AG09309 (cell line): ENCODE measurements around the gene HDHD2.

Experiments
- DNase-seq: peaks from one replicate; pipeline ENCODE4 v3.0.0-alpha.2; 2010; ENCODE audit warnings: low read depth
- H3K4me3 ChIP-seq: 2 replicates; pipeline ENCODE4 v1.5.1; 2011; ENCODE audit warnings: mild to moderate bottlenecking, low read depth, low read length, moderate library complexity; ENCODE audit not compliant: control insufficient read depth
- TF ChIP-seq, protein P1 (sequence below): IDR thresholded peaks from 2 replicates; pipeline ENCODE4 v1.5.1; 2011; ENCODE audit warnings: mild to moderate bottlenecking, low read depth, low read length, inconsistent platforms; ENCODE audit not compliant: insufficient read depth, control insufficient read depth; ENCODE audit errors: missing control alignments

HDHD2 gene

DNA sequence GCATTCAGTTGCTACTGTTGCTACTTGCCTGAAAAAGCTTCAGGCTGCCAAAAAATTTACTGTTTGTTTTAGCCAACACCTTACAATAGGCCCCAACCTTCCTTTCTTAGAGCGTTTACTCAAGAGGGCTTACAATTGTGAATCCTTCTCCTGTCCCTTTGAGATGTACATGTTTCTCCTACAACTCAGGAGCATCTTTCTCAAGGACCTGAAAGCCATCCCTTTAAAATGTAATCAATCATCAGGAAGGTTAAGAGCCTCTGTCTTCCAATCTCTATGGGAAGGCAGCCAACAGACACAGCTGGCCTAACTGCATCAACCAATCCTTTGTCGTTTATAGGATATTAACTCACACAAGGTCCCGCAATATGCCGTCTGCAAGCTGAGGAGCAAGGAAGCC lies 29.2 kb upstream of the HDHD2 start:
- no peak for DNase-seq
- no peak overlapping the region for H3K4me3 ChIP-seq
- TF ChIP-seq, protein P1, sequence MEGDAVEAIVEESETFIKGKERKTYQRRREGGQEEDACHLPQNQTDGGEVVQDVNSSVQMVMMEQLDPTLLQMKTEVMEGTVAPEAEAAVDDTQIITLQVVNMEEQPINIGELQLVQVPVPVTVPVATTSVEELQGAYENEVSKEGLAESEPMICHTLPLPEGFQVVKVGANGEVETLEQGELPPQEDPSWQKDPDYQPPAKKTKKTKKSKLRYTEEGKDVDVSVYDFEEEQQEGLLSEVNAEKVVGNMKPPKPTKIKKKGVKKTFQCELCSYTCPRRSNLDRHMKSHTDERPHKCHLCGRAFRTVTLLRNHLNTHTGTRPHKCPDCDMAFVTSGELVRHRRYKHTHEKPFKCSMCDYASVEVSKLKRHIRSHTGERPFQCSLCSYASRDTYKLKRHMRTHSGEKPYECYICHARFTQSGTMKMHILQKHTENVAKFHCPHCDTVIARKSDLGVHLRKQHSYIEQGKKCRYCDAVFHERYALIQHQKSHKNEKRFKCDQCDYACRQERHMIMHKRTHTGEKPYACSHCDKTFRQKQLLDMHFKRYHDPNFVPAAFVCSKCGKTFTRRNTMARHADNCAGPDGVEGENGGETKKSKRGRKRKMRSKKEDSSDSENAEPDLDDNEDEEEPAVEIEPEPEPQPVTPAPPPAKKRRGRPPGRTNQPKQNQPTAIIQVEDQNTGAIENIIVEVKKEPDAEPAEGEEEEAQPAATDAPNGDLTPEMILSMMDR, result no peak

DNA sequence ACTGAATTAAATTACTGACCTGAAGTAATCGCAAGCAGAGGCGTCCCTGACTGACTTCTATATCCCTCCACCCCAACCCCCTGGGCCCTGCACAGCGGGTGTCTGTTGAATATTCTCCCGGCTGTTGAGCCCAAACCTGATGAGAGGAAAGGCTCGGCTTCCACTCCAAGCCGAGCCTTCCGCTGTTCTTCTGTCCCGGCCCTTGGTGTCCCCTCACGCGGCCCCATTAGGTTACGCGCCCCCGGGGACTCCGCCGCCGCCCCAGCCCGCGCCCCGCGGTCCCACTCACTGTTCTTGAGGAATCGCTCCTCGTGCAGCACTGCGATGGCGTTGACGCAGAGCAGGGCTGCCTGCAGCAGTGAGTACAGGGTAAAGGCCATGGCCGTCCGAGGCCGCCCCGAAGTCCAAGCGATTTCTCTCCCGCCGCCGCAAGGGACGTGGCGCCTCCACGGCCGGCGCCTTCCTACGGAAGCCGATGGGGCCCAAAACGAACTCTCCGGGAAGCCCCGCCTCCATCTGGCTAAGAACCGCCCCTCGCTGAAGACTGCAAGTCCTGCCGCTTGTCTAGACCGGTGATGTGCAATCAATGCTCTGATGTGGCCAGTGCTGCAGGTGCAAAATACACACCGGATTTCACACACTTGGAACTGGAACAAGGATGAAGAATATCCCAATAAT lies 25.7 kb upstream of the HDHD2 start, which contains the start of gene IER3IP1:
Gene IER3IP1 (minus strand): TSS at position 467 of the 678 bp plus-strand sequence. CDS start 87 bp downstream, at position 380.
- peak; percentile 64 for DNase-seq
- TF ChIP-seq, protein P1, result peak; percentile 8
- peak within 1 kb of the TSS; percentile 79 for H3K4me3 ChIP-seq

DNA sequence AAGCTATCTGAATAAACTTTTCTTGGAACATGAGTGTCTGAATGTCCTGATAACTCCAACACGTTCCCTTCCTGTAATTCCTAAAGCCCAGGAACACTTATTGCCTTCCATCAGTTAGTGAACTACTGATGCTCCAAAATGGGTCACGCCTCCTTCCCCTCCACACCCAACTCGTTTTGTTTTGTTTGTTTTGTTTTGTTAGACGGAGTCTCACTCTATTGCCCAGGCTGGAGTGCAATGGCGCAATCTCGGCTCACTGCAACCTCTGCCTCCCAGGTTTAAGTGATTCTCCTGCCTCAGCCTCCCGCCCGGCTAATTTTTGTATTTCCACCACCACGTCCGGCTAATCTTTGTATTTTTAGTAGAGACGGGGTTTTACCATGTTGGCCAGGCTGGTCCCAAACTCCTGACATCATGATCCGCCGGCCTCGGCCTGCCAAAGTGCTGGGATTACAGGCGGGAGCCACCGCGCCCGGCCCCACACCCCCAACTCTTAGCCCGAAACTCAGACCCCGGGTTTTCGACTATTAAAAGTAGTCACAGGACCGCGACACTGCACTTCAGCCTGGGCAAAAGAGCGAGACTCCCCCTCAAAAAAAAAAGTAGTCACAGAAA lies 25.1 kb upstream of the HDHD2 start:
- no peak for DNase-seq
- H3K4me3 ChIP-seq, result peak overlapping the region; percentile 79
- TF ChIP-seq, protein P1, result no peak

DNA sequence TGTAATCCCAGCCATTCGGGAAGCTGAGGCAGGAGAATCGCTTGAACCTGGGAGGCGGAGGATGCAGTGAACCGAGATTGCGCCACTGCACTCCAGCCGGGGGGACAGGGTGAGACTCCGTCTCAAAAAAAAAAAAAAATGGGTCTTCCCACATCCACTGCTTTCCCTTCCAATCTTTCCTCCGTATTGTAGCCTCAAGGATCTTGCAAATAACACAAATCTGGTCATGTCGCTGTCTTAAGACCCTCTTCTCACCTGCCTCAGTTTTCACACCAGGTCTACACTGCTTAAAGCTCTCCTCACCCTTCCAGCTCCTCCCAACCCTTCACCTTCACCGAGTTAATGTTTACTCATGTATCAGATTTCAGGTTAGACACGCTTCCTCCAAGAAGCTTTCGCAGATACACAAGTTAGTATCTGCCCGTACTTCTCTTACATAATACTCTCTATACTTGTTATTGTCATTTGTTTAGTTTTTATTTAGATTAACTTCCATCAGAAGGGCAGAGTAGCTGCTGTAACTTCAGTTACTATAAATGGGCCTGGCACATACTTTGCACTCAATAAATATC lies 24.3 kb upstream of the HDHD2 start:
- TF ChIP-seq, protein P1, result no peak
- peak overlapping the region; percentile 79 for H3K4me3 ChIP-seq
- no peak for DNase-seq

DNA sequence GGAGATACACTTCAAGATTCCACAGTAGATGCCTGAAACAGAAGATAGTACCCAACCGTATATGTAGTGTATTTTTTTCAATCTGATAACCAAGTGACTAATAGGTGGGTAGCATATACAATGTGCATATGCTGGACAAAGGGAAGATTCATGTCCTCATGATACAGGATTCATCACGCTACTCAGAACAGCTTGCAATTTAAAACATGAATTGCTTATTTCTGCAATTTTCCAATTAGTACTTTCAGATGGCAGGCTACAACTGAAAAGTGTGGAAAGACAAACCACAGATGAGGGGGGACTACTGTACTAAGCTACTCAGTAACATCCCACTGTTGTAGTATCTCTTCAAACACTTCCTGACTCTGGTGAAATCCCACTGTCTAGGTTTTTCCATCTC lies 22.2 kb upstream of the HDHD2 start:
- no peak overlapping the region for H3K4me3 ChIP-seq
- TF ChIP-seq, protein P1, result no peak
- no peak for DNase-seq

DNA sequence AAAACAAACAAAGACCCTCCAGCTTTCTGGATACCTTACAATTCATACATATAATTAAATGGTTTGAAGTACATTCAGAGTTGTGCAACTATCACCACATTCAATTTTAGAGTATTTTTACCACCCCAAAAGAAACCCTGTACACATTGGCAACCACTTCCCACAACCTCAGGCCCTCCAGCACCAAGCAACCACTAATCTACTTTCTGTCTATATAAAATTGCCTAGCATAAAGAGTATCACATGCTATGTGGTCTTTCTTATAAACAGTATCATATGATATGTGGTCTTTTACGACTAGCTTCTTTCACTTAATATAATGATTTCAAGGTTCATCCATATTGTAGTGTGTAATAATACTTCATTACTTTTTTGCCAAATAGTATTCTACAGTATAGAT lies 18.6 kb upstream of the HDHD2 start:
- TF ChIP-seq, protein P1, result no peak
- DNase-seq, result no peak
- no peak overlapping the region for H3K4me3 ChIP-seq
